Rectal smooth muscle tissue (tissue), 1 donor: Measurements from ENCODE around the gene CEP85L.

Experiments
- H3K27ac ChIP-seq: one replicate; pipeline ENCODE4 v1.7.0; 2013; ENCODE audit warnings: low read depth, low read length, inconsistent platforms
- H3K27me3 ChIP-seq: one replicate; pipeline ENCODE4 v1.7.0; 2013; ENCODE audit warnings: low read length; ENCODE audit not compliant: control insufficient read depth, insufficient read depth
- H3K36me3 ChIP-seq: one replicate; pipeline ENCODE4 v1.7.0; 2013; ENCODE audit warnings: low read length; ENCODE audit not compliant: control insufficient read depth, insufficient read depth
- H3K4me1 ChIP-seq: one replicate; pipeline ENCODE4 v1.7.0; 2013; ENCODE audit warnings: low read length; ENCODE audit not compliant: control insufficient read depth, insufficient read depth
- H3K4me3 ChIP-seq: one replicate; pipeline ENCODE4 v1.7.0; 2013; ENCODE audit warnings: low read length
- H3K9ac ChIP-seq: one replicate; pipeline ENCODE4 v1.7.0; 2013; ENCODE audit warnings: low read length

CEP85L gene

GRCh38 chr6:118602300-118602699 lies 49.1 kb downstream of the CEP85L start:
- Histone ChIP-seq H3K4me1 (no peaks in the 10 kb centered on the region), H3K4me3 (no peak overlapping the region), H3K9ac (no peak overlapping the region), H3K27me3 (no peaks in the 10 kb centered on the region), H3K36me3 (no peaks in the 10 kb centered on the region), H3K27ac (no peak overlapping the region)

GRCh38 chr6:118598324-118598723 lies 53.1 kb downstream of the CEP85L start:
- no peak overlapping the region for H3K4me3 ChIP-seq
- no peak overlapping the region for H3K9ac ChIP-seq
- no peak overlapping the region for H3K27ac ChIP-seq
- no peaks in the 10 kb centered on the region for H3K36me3 ChIP-seq
- no peaks in the 10 kb centered on the region for H3K27me3 ChIP-seq
- no peaks in the 10 kb centered on the region for H3K4me1 ChIP-seq

- no peaks in the 10 kb centered on the region for H3K4me1 ChIP-seq
- no peak overlapping the region for H3K4me3 ChIP-seq
- H3K9ac ChIP-seq = no peak overlapping the region
- H3K36me3 ChIP-seq = no peaks in the 10 kb centered on the region
- H3K27me3 ChIP-seq = no peaks in the 10 kb centered on the region
- no peak overlapping the region for H3K27ac ChIP-seq
These were observed 53.8 kb downstream of the CEP85L start for GRCh38 chr6:118597636-118598035.

- H3K27me3 ChIP-seq = no peaks in the 10 kb centered on the region
- H3K9ac ChIP-seq = no peak overlapping the region
- no peak overlapping the region for H3K27ac ChIP-seq
- no peak overlapping the region for H3K4me3 ChIP-seq
- no peaks in the 10 kb centered on the region for H3K4me1 ChIP-seq
- no peaks in the 10 kb centered on the region for H3K36me3 ChIP-seq
These were observed 54.5 kb downstream of the CEP85L start for GRCh38 chr6:118596774-118597320.

- H3K4me3 ChIP-seq = no peak overlapping the region
- no peak overlapping the region for H3K9ac ChIP-seq
- no peaks in the 10 kb centered on the region for H3K4me1 ChIP-seq
- no peaks in the 10 kb centered on the region for H3K27me3 ChIP-seq
- H3K27ac ChIP-seq = no peak overlapping the region
- no peaks in the 10 kb centered on the region for H3K36me3 ChIP-seq
These were observed 56.5 kb downstream of the CEP85L start for GRCh38 chr6:118594877-118595276.

GRCh38 chr6:118591897-118592296 lies 59.5 kb downstream of the CEP85L start:
- H3K27me3 ChIP-seq = no peaks in the 10 kb centered on the region
- no peak overlapping the region for H3K4me3 ChIP-seq
- H3K36me3 ChIP-seq = no peaks in the 10 kb centered on the region
- no peaks in the 10 kb centered on the region for H3K4me1 ChIP-seq
- no peak overlapping the region for H3K9ac ChIP-seq
- H3K27ac ChIP-seq = no peak overlapping the region

- Histone ChIP-seq H3K4me3 (no peak overlapping the region), H3K4me1 (no peaks in the 10 kb centered on the region), H3K9ac (no peak overlapping the region)
These were observed 61.6 kb downstream of the CEP85L start for GRCh38 chr6:118589649-118590365.

GRCh38 chr6:118589186-118589585 lies 62.2 kb downstream of the CEP85L start:
- Histone ChIP-seq H3K9ac (no peak overlapping the region), H3K4me1 (no peaks in the 10 kb centered on the region), H3K27ac (no peak overlapping the region), H3K36me3 (no peaks in the 10 kb centered on the region), H3K27me3 (no peaks in the 10 kb centered on the region), H3K4me3 (no peak overlapping the region)

More at GRCh38 chr6:118589649-118590365, 61.6 kb downstream of the CEP85L start:
- Histone ChIP-seq H3K27me3 (no peaks in the 10 kb centered on the region), H3K36me3 (no peaks in the 10 kb centered on the region), H3K27ac (no peak overlapping the region)

GRCh38 chr6:118588626-118589025 lies 62.8 kb downstream of the CEP85L start:
- Histone ChIP-seq H3K27me3 (no peaks in the 10 kb centered on the region), H3K4me1 (no peaks in the 10 kb centered on the region), H3K36me3 (no peaks in the 10 kb centered on the region), H3K27ac (no peak overlapping the region), H3K4me3 (no peak overlapping the region), H3K9ac (no peak overlapping the region)

GRCh38 chr6:118586746-118587485 lies 64.5 kb downstream of the CEP85L start:
- H3K4me1 ChIP-seq = no peaks in the 10 kb centered on the region
- no peak overlapping the region for H3K9ac ChIP-seq
- no peak overlapping the region for H3K4me3 ChIP-seq
- H3K27me3 ChIP-seq = no peaks in the 10 kb centered on the region
- H3K36me3 ChIP-seq = no peaks in the 10 kb centered on the region
- H3K27ac ChIP-seq = no peak overlapping the region

GRCh38 chr6:118584911-118585310 lies 66.5 kb downstream of the CEP85L start:
- Histone ChIP-seq H3K27me3 (no peaks in the 10 kb centered on the region), H3K36me3 (no peaks in the 10 kb centered on the region), H3K27ac (no peak overlapping the region), H3K9ac (no peak overlapping the region), H3K4me1 (no peaks in the 10 kb centered on the region), H3K4me3 (no peak overlapping the region)

- Histone ChIP-seq H3K4me3 (no peak overlapping the region), H3K4me1 (no peaks in the 10 kb centered on the region), H3K36me3 (no peaks in the 10 kb centered on the region), H3K27me3 (no peaks in the 10 kb centered on the region), H3K9ac (no peak overlapping the region), H3K27ac (no peak overlapping the region)
These were observed 69.9 kb downstream of the CEP85L start for GRCh38 chr6:118581489-118581959.
